ENCODE measurements around the gene PRKCE.

Gene PRKCE

GRCh38 chr2:45830322-45830721 is 178.8 kb downstream of the PRKCE start:
- no peaks in the 10 kb centered on the region for H3K27me3 ChIP-seq (replicated peaks)
- in situ Hi-C loops (cut with HindIII; ENCODE audit: low pct_ligation_motif_present, low sequenced_read_pairs), result no loop called here
- no peak overlapping the region for H3K27ac ChIP-seq
- no peak for TF ChIP-seq CTCF (IDR thresholded peaks at IDR 0.05; ENCODE audit: low read depth, low read length, missing control alignments)
- H3K4me3 ChIP-seq (ENCODE audit: low read depth, low read length), result no peak overlapping the region
- no peak for DNase-seq
- no peaks in the 10 kb centered on the region for H3K36me3 ChIP-seq (replicated peaks)

GRCh38 chr2:45833301-45833967 is 182.0 kb downstream of the PRKCE start:
- in situ Hi-C loops (cut with HindIII; ENCODE audit: low pct_ligation_motif_present, low sequenced_read_pairs), result no loop called here
- Histone ChIP-seq H3K27me3 (replicated peaks) (no peaks in the 10 kb centered on the region), H3K4me3 (ENCODE audit: low read depth, low read length) (no peak overlapping the region), H3K27ac (no peak overlapping the region), H3K36me3 (replicated peaks) (no peaks in the 10 kb centered on the region)
- no peak for TF ChIP-seq CTCF (IDR thresholded peaks at IDR 0.05; ENCODE audit: low read depth, low read length, missing control alignments)
- no peak for DNase-seq

- Histone ChIP-seq H3K27me3 (replicated peaks) (no peaks in the 10 kb centered on the region), H3K36me3 (replicated peaks) (no peaks in the 10 kb centered on the region), H3K4me3 (ENCODE audit: low read depth, low read length) (no peak overlapping the region), H3K27ac (no peak overlapping the region)
- in situ Hi-C loops (cut with HindIII; ENCODE audit: low pct_ligation_motif_present, low sequenced_read_pairs), result no loop called here
- no peak for DNase-seq
- TF ChIP-seq CTCF (IDR thresholded peaks at IDR 0.05; ENCODE audit: low read depth, low read length, missing control alignments), result no peak
Observed at GRCh38 chr2:45833968-45834344, 182.5 kb downstream of the PRKCE start.

- in situ Hi-C loops (cut with HindIII; ENCODE audit: low pct_ligation_motif_present, low sequenced_read_pairs), result no loop called here
- no peaks in the 10 kb centered on the region for H3K27me3 ChIP-seq (replicated peaks)
- H3K36me3 ChIP-seq (replicated peaks), result no peaks in the 10 kb centered on the region
Observed at GRCh38 chr2:45834372-45834771, 182.9 kb downstream of the PRKCE start.

GRCh38 chr2:45834858-45835257 is 183.4 kb downstream of the PRKCE start:
- Histone ChIP-seq H3K27ac (no peak overlapping the region), H3K27me3 (replicated peaks) (no peaks in the 10 kb centered on the region), H3K4me3 (ENCODE audit: low read depth, low read length) (no peak overlapping the region), H3K36me3 (replicated peaks) (no peaks in the 10 kb centered on the region)
- in situ Hi-C loops (cut with HindIII; ENCODE audit: low pct_ligation_motif_present, low sequenced_read_pairs), result no loop called here
- no peak for DNase-seq
- TF ChIP-seq CTCF (IDR thresholded peaks at IDR 0.05; ENCODE audit: low read depth, low read length, missing control alignments), result no peak

More at GRCh38 chr2:45834372-45834771, 182.9 kb downstream of the PRKCE start:
- TF ChIP-seq CTCF (IDR thresholded peaks at IDR 0.05; ENCODE audit: low read depth, low read length, missing control alignments), result no peak
- H3K4me3 ChIP-seq (ENCODE audit: low read depth, low read length), result no peak overlapping the region
- H3K27ac ChIP-seq, result no peak overlapping the region
- DNase-seq, result no peak

GRCh38 chr2:45836316-45836715 is 184.8 kb downstream of the PRKCE start:
- Histone ChIP-seq H3K27ac (no peak overlapping the region), H3K27me3 (replicated peaks) (no peaks in the 10 kb centered on the region), H3K4me3 (ENCODE audit: low read depth, low read length) (no peak overlapping the region), H3K36me3 (replicated peaks) (no peaks in the 10 kb centered on the region)
- DNase-seq, result no peak
- in situ Hi-C loops (cut with HindIII; ENCODE audit: low pct_ligation_motif_present, low sequenced_read_pairs), result no loop called here
- no peak for TF ChIP-seq CTCF (IDR thresholded peaks at IDR 0.05; ENCODE audit: low read depth, low read length, missing control alignments)
